HepG2 (cell line): ENCODE measurements around the gene ZNF117. TPM values are rescaled to one million over a fixed set of nuclear protein-coding genes. Genes with fewer than 3 reads are reported as not detected.
A peak's percentile ranks its signal among the peaks of the same experiment; 100 is the strongest.

Source experiments
- ATAC-seq: fragments of 200-7000 bp; cut with Tn5 transposase; 3 replicates; pipeline ENCODE4 v1.9.1; 2020; ENCODE audit warnings: mild to moderate bottlenecking, moderate library complexity
- BruUV-seq: library from RNA; stranded (reverse); fragments of 400-500 nt; replicated peaks from 2 replicates; lab custom pipeline; 2021; lab: Mats Ljungman, UMichigan
- CTCF ChIA-PET: fragments of 300-600 bp; formaldehyde crosslinking; extraction: SDS; loops from one replicate; lab custom pipeline; 2021; ENCODE audit warnings: low total read pairs, inconsistent platforms, low intra/inter-chr PET ratio; lab: Yijun Ruan, JAX
- POLR2A ChIA-PET: fragments of 350-600 bp; sonication (Branson Sonifier 250); formaldehyde crosslinking; loops from one replicate; lab custom pipeline; 2020; ENCODE audit warnings: antibody characterized with exemption, inconsistent platforms; lab: Yijun Ruan, JAX
- DNase-seq: peaks from one replicate; pipeline ENCODE4 v3.0.0-alpha.2; 2015; ENCODE audit warnings: low spot score
- FAIRE-seq: peaks from 3 replicates; lab custom pipeline; 2011; peaks lifted over from hg19 to GRCh38; lab: Jason Lieb, UNC
- H2AFZ ChIP-seq: one replicate; pipeline ENCODE4 v1.6.1; 2011; ENCODE audit warnings: low read length, inconsistent platforms
- H3K27ac ChIP-seq: fragments of 300-600 bp; 3 replicates; pipeline ENCODE4 v1.8.0; 2011; ENCODE audit warnings: mixed run types, mild to moderate bottlenecking, mixed read lengths, low read length, inconsistent platforms; ENCODE audit not compliant: insufficient read depth; ENCODE audit errors: extremely low read length
- H3K27me3 ChIP-seq, 2 experiments: fragments of 200-600 bp in 1 of 2; 2 replicates in 1 of 2; 3 replicates in 1 of 2; pipeline versions ENCODE4 v1.6.0 to v1.8.0; 2011; ENCODE audit warnings: low read length in 2 of 2, mild to moderate bottlenecking in 2 of 2, moderate library complexity in 2 of 2, inconsistent platforms in 1 of 2; ENCODE audit not compliant: insufficient read depth in 2 of 2, control insufficient read depth in 1 of 2
- H3K36me3 ChIP-seq, 2 experiments: fragments of 200-600 bp in 1 of 2; replicated peaks in 1 of 2; 2 replicates in 1 of 2; 3 replicates in 1 of 2; pipeline versions ENCODE4 v1.5.1 to v1.8.0; 2011; ENCODE audit warnings: low read length in 2 of 2, inconsistent platforms in 1 of 2; ENCODE audit not compliant: insufficient read depth in 2 of 2, control insufficient read depth in 1 of 2
- H3K4me1 ChIP-seq: 2 replicates; pipeline ENCODE4 v1.5.1; 2012; ENCODE audit warnings: low read length, inconsistent platforms; ENCODE audit not compliant: insufficient read depth
- H3K4me2 ChIP-seq: 2 replicates; pipeline ENCODE4 v1.6.0; 2011; ENCODE audit warnings: low read depth, low read length, inconsistent platforms
- H3K4me3 ChIP-seq, 3 experiments: fragments of 200-600 bp in 1 of 3; sonication (generic), shearing (Covaris generic) in 1 of 3; replicated peaks in 1 of 3; 2 replicates each; pipeline ENCODE4 v1.5.1; 2011 to 2016; ENCODE audit warnings: low read length in 3 of 3, inconsistent platforms in 2 of 3, low read depth in 2 of 3, mild to moderate bottlenecking in 2 of 3, control low read depth in 1 of 3, mixed read lengths in 1 of 3; ENCODE audit not compliant: insufficient read depth in 1 of 3
- H3K79me2 ChIP-seq: one replicate; pipeline ENCODE4 v1.6.1; 2011; ENCODE audit warnings: low read length, inconsistent platforms; ENCODE audit not compliant: insufficient read depth
- H3K9ac ChIP-seq: 2 replicates; pipeline ENCODE4 v1.6.0; 2011; ENCODE audit warnings: mild to moderate bottlenecking, low read depth, low read length, inconsistent platforms; ENCODE audit not compliant: insufficient read depth
- H3K9me3 ChIP-seq: 2 replicates; pipeline ENCODE4 v1.5.1; 2012; ENCODE audit warnings: mild to moderate bottlenecking, low read length
- H4K20me1 ChIP-seq: 2 replicates; pipeline ENCODE4 v1.6.0; 2011; ENCODE audit warnings: inconsistent platforms, mild to moderate bottlenecking, low read length, moderate library complexity; ENCODE audit not compliant: insufficient read depth
- ASH2L ChIP-seq: fragments of 300-600, 200-600 bp; sonication (generic); IDR thresholded peaks from 2 replicates; pipeline ENCODE4 v1.7.0; 2017; ENCODE audit warnings: low read depth, mild to moderate bottlenecking, moderate library complexity, mixed read lengths, low read length; ENCODE audit not compliant: insufficient read length
- CAMTA2 ChIP-seq: sonication (generic); formaldehyde crosslinking; IDR thresholded peaks from 2 replicates; pipeline ENCODE4 v1.4.0; 2020; ENCODE audit warnings: mild to moderate bottlenecking, missing genetic modification reagents, borderline replicate concordance
- HNRNPLL ChIP-seq: fragments of 200-400 bp; formaldehyde crosslinking; IDR thresholded peaks from 2 replicates; pipeline ENCODE4 v1.6.1; 2017; ENCODE audit warnings: mild to moderate bottlenecking, low read depth, low read length; ENCODE audit not compliant: poor library complexity, severe bottlenecking
- NFIB ChIP-seq: sonication (generic); formaldehyde crosslinking; IDR thresholded peaks from 2 replicates; pipeline ENCODE4 v1.9.0; 2021; ENCODE audit warnings: missing genetic modification reagents, mild to moderate bottlenecking, borderline replicate concordance
- NONO ChIP-seq, 2 experiments: fragments of 450-650 bp in 1 of 2; sonication (generic) in 1 of 2; formaldehyde crosslinking in 1 of 2; IDR thresholded peaks in 1 of 2; conservative IDR thresholded peaks in 1 of 2; 2 replicates each; pipeline versions ENCODE4 v1.6.1 to v1.8.0; 2017 to 2022; ENCODE audit warnings: mild to moderate bottlenecking in 1 of 2, missing genetic modification reagents in 1 of 2, moderate library complexity in 1 of 2
- RBFOX2 ChIP-seq: fragments of 200-400 bp; formaldehyde crosslinking; IDR thresholded peaks from 2 replicates; pipeline ENCODE4 v1.6.1; 2017; ENCODE audit warnings: low read depth, mild to moderate bottlenecking, low read length
- SIN3B ChIP-seq: fragments of 150-350 bp; IDR thresholded peaks from 2 replicates; pipeline ENCODE4 v1.6.1; 2014; ENCODE audit warnings: low read length
- SOX6 ChIP-seq, 2 experiments: fragments of 450-650 bp in 1 of 2; sonication (generic) in 1 of 2; formaldehyde crosslinking in 1 of 2; IDR thresholded peaks; 2 replicates each; pipeline versions ENCODE4 v1.4.0 to v1.6.1; 2017 to 2020; ENCODE audit warnings: antibody characterized with exemption in 1 of 2, mild to moderate bottlenecking in 1 of 2, missing genetic modification reagents in 1 of 2
- ZNF724P ChIP-seq: sonication (generic); formaldehyde crosslinking; IDR thresholded peaks from 2 replicates; pipeline ENCODE4 v1.8.0; 2022; ENCODE audit warnings: missing genetic modification reagents, borderline replicate concordance
- ZSCAN31 ChIP-seq: sonication (generic); formaldehyde crosslinking; IDR thresholded peaks from 2 replicates; pipeline ENCODE4 v1.5.0; 2020; ENCODE audit warnings: low read depth, mild to moderate bottlenecking, missing genetic modification reagents
- WGBS: methylation state at CpG from one replicate; pipeline ENCODE4 v1.1.6; 2017; ENCODE audit warnings: low lambda C conversion rate; 5-methylcytosine and 5-hydroxymethylcytosine counted together
- in situ Hi-C: cut with HindIII; loops from 2 replicates; pipeline ENCODE4 v1.10.0; 2017; ENCODE audit warnings: low pct_unique_long_range_greater_than_20kb; ENCODE audit not compliant: extremely low pct_ligation_motif_present
- intact Hi-C: fragments of 100-400 bp; cut with micrococcal nuclease; formaldehyde crosslinking; loops from one replicate; pipeline ENCODE4 v1.10.0; 2022; ENCODE audit not compliant: unreplicated experiment
- polyA plus RNA-seq, 8 experiments: library from polyadenylated mRNA; depleted of rRNA in 3 of 8; stranded (reverse) in 7 of 8; unstranded in 1 of 8; fragments of >200 nt; fragmentation: Illumina TruSeq in 4 of 8; extraction: Trizol in 4 of 8; gene quantifications; 2 replicates each; pipeline versions ENCODE4 v1.2.1 to v1.2.3, GENCODE V29; 2011 to 2016; ENCODE audit warnings: low read depth in 4 of 8, missing spikeins in 1 of 8, mixed read lengths in 1 of 8; ENCODE audit not compliant: insufficient read depth in 1 of 8
- total RNA-seq, 5 experiments: library from RNA; depleted of rRNA; stranded (reverse); fragments of >200 nt; fragmentation: Illumina TruSeq; extraction: Trizol; gene quantifications; 2 replicates each; pipeline ENCODE4 v1.2.3, GENCODE V29; 2016; ENCODE audit warnings: low read depth in 1 of 5
- TF ChIP-seq, protein P1 (sequence below): IDR thresholded peaks from 2 replicates; pipeline ENCODE4 v1.6.1; 2012; ENCODE audit warnings: inconsistent platforms
- TF ChIP-seq, protein P2 (sequence below): sonication (generic); formaldehyde crosslinking; IDR thresholded peaks from 2 replicates; pipeline ENCODE4 v1.4.0; 2020; ENCODE audit warnings: missing genetic modification reagents
- TF ChIP-seq, protein P3 (sequence below): IDR thresholded peaks from 2 replicates; pipeline ENCODE4 v1.6.1; 2018; ENCODE audit warnings: missing genetic modification reagents

Gene ZNF117
- total and polyA plus RNA-seq, 2 of the 13 experiments (the other 11 are each of a cell fraction or from before 2014, with no cell fraction given): 6.6 to 20.0 TPM

DNA sequence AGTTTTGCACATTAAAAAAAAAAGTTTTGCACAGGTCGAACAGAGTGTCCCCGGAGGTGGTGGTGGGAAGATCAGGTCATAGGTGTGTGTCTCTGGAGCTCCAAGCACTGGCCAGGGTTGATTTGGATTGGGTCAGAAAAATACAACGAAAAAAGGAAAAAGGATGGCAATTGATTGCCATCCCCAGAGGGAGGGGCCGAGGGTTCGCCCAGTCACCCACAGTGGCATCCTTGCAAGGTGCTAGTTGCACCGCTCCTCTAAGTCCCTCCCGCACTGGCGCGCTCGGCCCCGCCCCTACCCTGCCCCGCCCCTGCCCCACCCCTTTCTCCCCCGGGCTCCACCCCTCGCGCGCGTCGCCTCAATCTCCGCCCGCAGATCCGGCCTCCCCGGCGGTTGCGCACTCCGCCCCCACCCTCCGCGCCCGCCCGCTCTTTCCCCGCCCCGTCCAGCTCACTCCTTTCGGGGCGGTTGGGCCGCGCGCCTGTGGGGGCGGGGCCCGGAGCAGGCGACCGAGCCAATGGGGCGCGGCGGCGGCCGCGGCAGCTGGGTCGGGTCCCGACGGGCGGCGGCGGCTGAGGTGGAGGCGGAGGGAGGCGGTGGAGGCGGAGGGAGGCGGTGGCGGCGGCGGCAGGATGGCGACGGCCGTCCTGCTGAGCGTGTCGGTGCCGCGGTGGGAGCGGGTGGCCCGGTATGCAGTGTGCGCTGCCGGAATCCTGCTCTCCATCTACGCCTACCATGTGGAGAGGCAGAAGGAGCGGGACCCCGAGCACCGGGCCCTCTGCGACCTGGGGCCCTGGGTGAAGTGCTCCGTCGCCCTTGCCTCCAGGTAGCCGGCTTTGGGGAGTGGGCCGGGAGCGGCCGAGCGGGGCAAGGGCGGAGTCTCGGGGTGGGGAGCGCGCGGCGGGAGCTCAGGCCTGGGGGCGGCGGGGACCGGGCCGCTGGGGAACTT lies 47.2 kb upstream of the ZNF117 start:
- Histone ChIP-seq H2AFZ (no peak overlapping the region), H3K9me3 (no peaks in the 10 kb centered on the region), H3K27me3 (no peaks in the 10 kb centered on the region), H3K79me2 (peaks cover 32% of the 10 kb centered on the region), H4K20me1 (peaks cover 11% of the 10 kb centered on the region; the same call in 1 of the 2 replicates), H3K4me2 (peak overlapping the region; percentile 60; the same call in 1 of the 2 replicates), H3K36me3 (no peaks in the 10 kb centered on the region; a peak in 1 of 5 replicates), H3K9ac (peak overlapping the region; percentile 83), H3K4me1 (peaks cover 42% of the 10 kb centered on the region), H3K4me3 (peak overlapping the region; percentile 75 to 91 (median 91); a peak in 5 of 6 replicates), H3K27ac (peak overlapping the region; percentile 85)
- FAIRE-seq (no peak), DNase-seq (peak; percentile 78), ATAC-seq (peak; percentile 85)
- POLR2A ChIA-PET: interaction anchor here (0.7 to 3.8 kb wide), 8 partner anchors 16 to 305 kb away, joined by 3 to 68 read pairs (median 4); partner anchors contain the start of gene ERV3-1
- BruUV-seq: no TSS peak
- CTCF ChIA-PET: no interaction called here
- intact Hi-C loops (loop anchor here (5.0 kb wide), 1 partner anchor 36 kb away; no protein-coding TSS in a partner anchor), in situ Hi-C loops (no loop called here)
- WGBS: 3% methylated on average over 43 of the region's 92 CpGs
- no peak for TF ChIP-seq SOX6 (IDR thresholded peaks at IDR 0.05)
- no peak for TF ChIP-seq SOX6 (CRISPR knock-in tag; IDR thresholded peaks at IDR 0.05)
- peak; percentile 59 for TF ChIP-seq ASH2L
- no peak for TF ChIP-seq NONO (IDR thresholded peaks at IDR 0.05)
- TF ChIP-seq NONO (CRISPR knock-in tag; conservative IDR thresholded peaks at IDR 0.05): no peak
- TF ChIP-seq SIN3B: no peak
- TF ChIP-seq RBFOX2: peak; percentile 84
- TF ChIP-seq HNRNPLL: peak; percentile 62
- TF ChIP-seq CAMTA2 (CRISPR knock-in tag): no peak
- TF ChIP-seq, protein P1, sequence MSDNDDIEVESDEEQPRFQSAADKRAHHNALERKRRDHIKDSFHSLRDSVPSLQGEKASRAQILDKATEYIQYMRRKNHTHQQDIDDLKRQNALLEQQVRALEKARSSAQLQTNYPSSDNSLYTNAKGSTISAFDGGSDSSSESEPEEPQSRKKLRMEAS: 0 out of 2 replicates have a peak, but pooled peaks have one; percentile 13
- TF ChIP-seq, protein P2, sequence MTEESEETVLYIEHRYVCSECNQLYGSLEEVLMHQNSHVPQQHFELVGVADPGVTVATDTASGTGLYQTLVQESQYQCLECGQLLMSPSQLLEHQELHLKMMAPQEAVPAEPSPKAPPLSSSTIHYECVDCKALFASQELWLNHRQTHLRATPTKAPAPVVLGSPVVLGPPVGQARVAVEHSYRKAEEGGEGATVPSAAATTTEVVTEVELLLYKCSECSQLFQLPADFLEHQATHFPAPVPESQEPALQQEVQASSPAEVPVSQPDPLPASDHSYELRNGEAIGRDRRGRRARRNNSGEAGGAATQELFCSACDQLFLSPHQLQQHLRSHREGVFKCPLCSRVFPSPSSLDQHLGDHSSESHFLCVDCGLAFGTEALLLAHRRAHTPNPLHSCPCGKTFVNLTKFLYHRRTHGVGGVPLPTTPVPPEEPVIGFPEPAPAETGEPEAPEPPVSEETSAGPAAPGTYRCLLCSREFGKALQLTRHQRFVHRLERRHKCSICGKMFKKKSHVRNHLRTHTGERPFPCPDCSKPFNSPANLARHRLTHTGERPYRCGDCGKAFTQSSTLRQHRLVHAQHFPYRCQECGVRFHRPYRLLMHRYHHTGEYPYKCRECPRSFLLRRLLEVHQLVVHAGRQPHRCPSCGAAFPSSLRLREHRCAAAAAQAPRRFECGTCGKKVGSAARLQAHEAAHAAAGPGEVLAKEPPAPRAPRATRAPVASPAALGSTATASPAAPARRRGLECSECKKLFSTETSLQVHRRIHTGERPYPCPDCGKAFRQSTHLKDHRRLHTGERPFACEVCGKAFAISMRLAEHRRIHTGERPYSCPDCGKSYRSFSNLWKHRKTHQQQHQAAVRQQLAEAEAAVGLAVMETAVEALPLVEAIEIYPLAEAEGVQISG (CRISPR knock-in tag): 0 out of 2 replicates have a peak, but pooled peaks have one; percentile 17
- TF ChIP-seq, protein P3, sequence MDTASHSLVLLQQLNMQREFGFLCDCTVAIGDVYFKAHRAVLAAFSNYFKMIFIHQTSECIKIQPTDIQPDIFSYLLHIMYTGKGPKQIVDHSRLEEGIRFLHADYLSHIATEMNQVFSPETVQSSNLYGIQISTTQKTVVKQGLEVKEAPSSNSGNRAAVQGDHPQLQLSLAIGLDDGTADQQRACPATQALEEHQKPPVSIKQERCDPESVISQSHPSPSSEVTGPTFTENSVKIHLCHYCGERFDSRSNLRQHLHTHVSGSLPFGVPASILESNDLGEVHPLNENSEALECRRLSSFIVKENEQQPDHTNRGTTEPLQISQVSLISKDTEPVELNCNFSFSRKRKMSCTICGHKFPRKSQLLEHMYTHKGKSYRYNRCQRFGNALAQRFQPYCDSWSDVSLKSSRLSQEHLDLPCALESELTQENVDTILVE: 0 out of 2 replicates have a peak, but pooled peaks have one; percentile 18
- TF ChIP-seq ZNF724P (CRISPR knock-in tag): no peak
- no peak for TF ChIP-seq NFIB
- TF ChIP-seq ZSCAN31 (CRISPR knock-in tag): peak; percentile 55; the same call in 1 of the 2 replicates
